Testis (tissue), 2 donors: ENCODE measurements around the gene ASCC2.

Source experiments
- CTCF ChIP-seq, 3 experiments: fragments of 450-650 bp in 2 of 3; fragments of 200-600 bp in 1 of 3; sonication (generic) in 1 of 3; IDR thresholded peaks; one replicate each; pipeline ENCODE4 v1.5.1; 2016 to 2019; ENCODE audit warnings: antibody characterized with exemption in 3 of 3, mild to moderate bottlenecking in 2 of 3, moderate library complexity in 1 of 3
- POLR2A ChIP-seq: fragments of 450-650 bp; IDR thresholded peaks from one replicate; pipeline ENCODE4 v1.6.1; 2017; ENCODE audit warnings: antibody characterized with exemption, mild to moderate bottlenecking, moderate library complexity

- TF ChIP-seq CTCF (IDR thresholded peaks at IDR 0.05) = peak in 2 of 3 experiments; percentile 9 to 10
- TF ChIP-seq POLR2A = peak; percentile 37
These were observed at the start of gene ASCC2 for GRCh38 chr22:29837741-29838598.
